MCF 10A (cell line): Measurements from ENCODE around the gene KIF6. TPM values are rescaled to one million over a fixed set of nuclear protein-coding genes. Genes with fewer than 3 reads are reported as not detected.

Experiments used
- BruUV-seq: library from RNA; stranded (reverse); fragments of 400-500 nt; replicated peaks from 2 replicates; lab custom pipeline; 2021; lab: Mats Ljungman, UMichigan
- CTCF ChIA-PET: fragments of 300-600 bp; sonication (Branson Sonifier 250); formaldehyde crosslinking; extraction: SDS; loops from one replicate; lab custom pipeline; 2021; ENCODE audit warnings: antibody characterized with exemption, inconsistent platforms; lab: Yijun Ruan, JAX
- POLR2A ChIA-PET: fragments of 300-600, 350-650 bp; sonication (Branson Sonifier 250); formaldehyde crosslinking; extraction: SDS; loops from one replicate; lab custom pipeline; 2020; ENCODE audit warnings: antibody characterized with exemption, inconsistent platforms; lab: Yijun Ruan, JAX
- DNase-seq: peaks from one replicate; pipeline ENCODE4 v3.0.0-alpha.2; 2018; ENCODE audit not compliant: unreplicated experiment
- H3K27ac Mint-ChIP-seq: one replicate; pipeline ENCODE4 v1.8.0; 2022; ENCODE audit warnings: mild to moderate bottlenecking, low read depth, mixed read lengths; ENCODE audit not compliant: unreplicated experiment
- H3K27me3 Mint-ChIP-seq: one replicate; pipeline ENCODE4 v1.8.0; 2022; ENCODE audit warnings: mixed read lengths; ENCODE audit not compliant: insufficient read depth, unreplicated experiment
- H3K36me3 Mint-ChIP-seq: one replicate; pipeline ENCODE4 v1.8.0; 2022; ENCODE audit warnings: mild to moderate bottlenecking, moderate library complexity, mixed read lengths; ENCODE audit not compliant: insufficient read depth, unreplicated experiment
- H3K4me1 Mint-ChIP-seq: one replicate; pipeline ENCODE4 v1.8.0; 2022; ENCODE audit warnings: mixed read lengths; ENCODE audit not compliant: insufficient read depth, unreplicated experiment
- H3K4me3 Mint-ChIP-seq: one replicate; pipeline ENCODE4 v1.8.0; 2022; ENCODE audit warnings: mild to moderate bottlenecking, moderate library complexity, mixed read lengths; ENCODE audit not compliant: unreplicated experiment
- H3K9me3 Mint-ChIP-seq: one replicate; pipeline ENCODE4 v1.8.0; 2022; ENCODE audit warnings: mixed read lengths; ENCODE audit not compliant: unreplicated experiment
- intact Hi-C: fragments of 100-400 bp; cut with micrococcal nuclease; formaldehyde crosslinking; loops from 2 replicates; pipeline ENCODE4 v1.14.1; 2022
- total RNA-seq: library from RNA; stranded (reverse); gene quantifications from 2 replicates; pipeline ENCODE4 v1.2.3, GENCODE V29; 2022
- TF ChIP-seq, protein P1 (sequence below): fragments of 200-600 bp; IDR thresholded peaks from one replicate; pipeline ENCODE4 v1.8.0; 2022; ENCODE audit warnings: antibody characterized with exemption, mild to moderate bottlenecking; ENCODE audit not compliant: unreplicated experiment

Gene KIF6
- total RNA-seq, 1 experiment from 2014 or later: 0.91 TPM

DNA sequence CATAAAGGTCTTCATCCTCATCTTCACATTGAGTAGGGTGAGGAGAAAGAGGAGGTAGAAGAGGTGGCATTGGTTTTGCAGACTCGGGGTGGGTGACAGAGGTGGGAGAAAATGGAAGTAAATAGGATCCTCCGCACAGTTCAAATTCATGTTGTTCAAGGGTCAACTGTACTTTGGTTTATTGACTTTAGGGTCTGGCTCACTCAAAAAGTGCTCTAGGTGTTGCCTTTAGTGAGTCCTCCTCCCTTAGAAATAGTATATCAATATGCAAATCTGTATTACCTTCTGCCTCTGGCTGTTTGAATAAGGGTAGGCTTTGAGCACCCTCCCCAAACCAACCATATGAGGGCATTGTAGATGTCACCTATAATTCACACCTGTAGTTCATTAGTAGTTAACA is 54.7 kb downstream of the KIF6 start:
- intact Hi-C loops: no loop called here
- Mint-ChIP-seq H3K4me1 (no peaks in the 10 kb centered on the region), H3K27ac (no peak overlapping the region), H3K36me3 (no peaks in the 10 kb centered on the region), H3K27me3 (no peaks in the 10 kb centered on the region), H3K9me3 (no peaks in the 10 kb centered on the region), H3K4me3 (no peak overlapping the region)
- TF ChIP-seq, protein P1, sequence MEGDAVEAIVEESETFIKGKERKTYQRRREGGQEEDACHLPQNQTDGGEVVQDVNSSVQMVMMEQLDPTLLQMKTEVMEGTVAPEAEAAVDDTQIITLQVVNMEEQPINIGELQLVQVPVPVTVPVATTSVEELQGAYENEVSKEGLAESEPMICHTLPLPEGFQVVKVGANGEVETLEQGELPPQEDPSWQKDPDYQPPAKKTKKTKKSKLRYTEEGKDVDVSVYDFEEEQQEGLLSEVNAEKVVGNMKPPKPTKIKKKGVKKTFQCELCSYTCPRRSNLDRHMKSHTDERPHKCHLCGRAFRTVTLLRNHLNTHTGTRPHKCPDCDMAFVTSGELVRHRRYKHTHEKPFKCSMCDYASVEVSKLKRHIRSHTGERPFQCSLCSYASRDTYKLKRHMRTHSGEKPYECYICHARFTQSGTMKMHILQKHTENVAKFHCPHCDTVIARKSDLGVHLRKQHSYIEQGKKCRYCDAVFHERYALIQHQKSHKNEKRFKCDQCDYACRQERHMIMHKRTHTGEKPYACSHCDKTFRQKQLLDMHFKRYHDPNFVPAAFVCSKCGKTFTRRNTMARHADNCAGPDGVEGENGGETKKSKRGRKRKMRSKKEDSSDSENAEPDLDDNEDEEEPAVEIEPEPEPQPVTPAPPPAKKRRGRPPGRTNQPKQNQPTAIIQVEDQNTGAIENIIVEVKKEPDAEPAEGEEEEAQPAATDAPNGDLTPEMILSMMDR: no peak
- POLR2A ChIA-PET: no interaction called here
- BruUV-seq: no TSS peak
- CTCF ChIA-PET: no interaction called here
- no peak for DNase-seq

DNA sequence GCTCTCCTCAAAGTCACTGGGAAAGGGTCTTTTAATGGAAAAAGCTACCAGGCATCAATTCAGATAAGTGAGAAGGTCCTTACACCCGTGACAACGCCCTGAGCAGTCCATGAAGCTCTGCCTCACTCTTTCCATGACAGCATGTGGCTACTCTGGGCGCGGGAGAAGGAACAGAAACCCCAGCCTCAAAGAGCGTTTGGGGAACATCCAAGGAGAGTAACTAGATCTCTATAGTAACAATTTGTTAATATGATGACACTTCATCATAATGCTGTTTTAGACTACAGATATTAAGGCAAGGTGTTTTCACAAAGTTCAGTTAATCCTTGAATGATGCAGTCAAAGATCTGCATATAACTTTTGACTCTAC is 55.2 kb downstream of the KIF6 start:
- CTCF ChIA-PET: no interaction called here
- Mint-ChIP-seq H3K4me3 (no peak overlapping the region), H3K36me3 (no peaks in the 10 kb centered on the region), H3K27me3 (no peaks in the 10 kb centered on the region), H3K27ac (no peak overlapping the region), H3K9me3 (no peaks in the 10 kb centered on the region), H3K4me1 (no peaks in the 10 kb centered on the region)
- TF ChIP-seq, protein P1: no peak
- intact Hi-C loops: no loop called here
- BruUV-seq: no TSS peak
- POLR2A ChIA-PET: no interaction called here
- no peak for DNase-seq

DNA sequence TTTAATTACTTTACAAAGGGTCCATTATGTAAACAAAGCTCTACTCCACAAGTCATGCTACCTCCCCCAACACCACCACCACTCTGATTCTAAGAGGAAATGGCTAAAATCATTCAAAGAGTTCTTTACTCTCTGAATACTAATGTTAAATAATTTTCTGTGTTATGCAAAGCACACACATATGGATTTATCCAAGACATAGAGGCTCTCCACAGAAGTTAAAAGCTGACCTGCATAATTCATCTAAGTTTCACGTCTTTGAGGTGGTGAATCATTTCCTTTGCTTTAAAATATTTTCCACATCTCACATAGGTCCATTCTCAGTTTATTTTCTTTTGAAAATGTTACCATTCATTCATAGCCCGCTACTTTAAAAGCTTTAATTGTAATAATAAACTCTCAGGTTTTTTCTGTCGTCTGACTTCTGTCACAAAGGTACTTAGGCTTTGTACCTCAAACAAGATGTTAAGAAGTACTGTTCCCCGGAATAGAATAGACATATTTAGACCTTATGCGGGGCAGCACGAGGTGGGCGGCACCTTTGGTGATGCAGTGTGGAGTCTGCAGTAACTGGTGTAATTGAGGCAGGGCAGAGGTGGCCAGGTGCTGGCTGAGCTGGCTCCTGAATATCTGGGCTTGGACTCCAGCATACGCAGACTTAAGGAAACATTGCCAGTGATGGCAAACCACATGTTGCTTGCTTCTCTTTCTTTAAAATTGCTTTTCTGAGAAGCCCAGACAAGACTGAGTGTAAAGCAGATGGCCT is 55.8 kb downstream of the KIF6 start:
- TF ChIP-seq, protein P1: no peak
- no TSS peak for BruUV-seq
- Mint-ChIP-seq H3K4me1 (no peaks in the 10 kb centered on the region), H3K27me3 (no peaks in the 10 kb centered on the region), H3K4me3 (no peak overlapping the region), H3K9me3 (no peaks in the 10 kb centered on the region), H3K27ac (no peak overlapping the region), H3K36me3 (no peaks in the 10 kb centered on the region)
- intact Hi-C loops: no loop called here
- POLR2A ChIA-PET: no interaction called here
- DNase-seq: no peak
- CTCF ChIA-PET: interaction anchor here (0.9 kb wide), 1 partner anchor 503 kb away, joined by 6 read pairs; no protein-coding TSS in a partner anchor

DNA sequence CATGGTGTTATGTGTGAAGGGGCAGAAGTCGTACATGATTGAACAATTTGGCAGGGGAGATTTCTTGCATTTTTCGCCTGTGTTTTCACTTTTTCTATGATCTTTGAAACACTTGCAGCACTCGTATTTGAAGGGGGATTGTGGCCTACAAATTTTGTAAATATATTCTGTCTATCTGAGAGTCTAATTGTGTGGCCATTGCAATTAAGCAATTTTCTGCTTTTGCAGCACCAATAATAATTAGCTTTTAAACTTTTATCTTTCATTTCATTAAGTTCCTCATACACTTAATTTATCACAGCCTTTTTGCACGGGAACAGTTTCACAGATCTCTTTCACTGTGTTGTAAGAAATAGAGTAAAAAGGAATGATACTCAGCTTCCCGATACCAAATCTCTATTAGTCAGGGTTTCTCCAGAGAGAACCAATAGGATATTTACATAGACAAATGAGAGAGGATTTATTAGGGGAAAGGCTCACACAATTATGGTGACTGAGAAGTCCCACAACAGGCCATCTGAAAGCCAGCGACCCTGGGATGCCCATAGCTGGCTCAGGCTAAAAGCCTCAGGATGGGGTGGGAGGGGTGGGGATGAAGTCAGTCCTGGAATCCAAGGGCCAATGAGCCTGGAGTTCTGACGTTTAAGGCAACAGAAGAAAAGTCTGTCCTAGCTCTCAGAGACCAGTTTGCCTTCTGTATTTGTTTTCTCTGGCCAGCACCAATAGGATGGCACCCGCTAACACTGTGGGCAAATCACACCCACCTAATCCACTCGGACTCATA is 58.3 kb downstream of the KIF6 start:
- TF ChIP-seq, protein P1: no peak
- no peak overlapping the region for H3K27ac Mint-ChIP-seq

More for the DNA sequence above, 58.3 kb downstream of the KIF6 start:
- Mint-ChIP-seq H3K36me3 (no peaks in the 10 kb centered on the region), H3K9me3 (no peaks in the 10 kb centered on the region), H3K4me3 (no peak overlapping the region), H3K4me1 (no peaks in the 10 kb centered on the region), H3K27me3 (no peaks in the 10 kb centered on the region)
- CTCF ChIA-PET: interaction anchor here (1.0 kb wide), 1 partner anchor 13 kb away, joined by 3 read pairs; no protein-coding TSS in a partner anchor
- POLR2A ChIA-PET: interaction anchor here (0.7 kb wide), 1 partner anchor 123 kb away, joined by 3 read pairs; no protein-coding TSS in a partner anchor
- no TSS peak for BruUV-seq
- intact Hi-C loops: no loop called here
- DNase-seq: no peak
